Endothelial cell of umbilical vein (primary cell): ENCODE data around the gene DMRT1. TPM values are rescaled to one million over a fixed set of nuclear protein-coding genes. Genes with fewer than 3 reads are reported as not detected.

Experiments used
- BruUV-seq: library from RNA; stranded (reverse); fragments of 400-500 nt; replicated peaks from 2 replicates; lab custom pipeline; 2021; lab: Mats Ljungman, UMichigan
- CTCF ChIA-PET: fragments of 300-600, 350-600 bp; sonication (Branson Sonifier 250); formaldehyde crosslinking; loops from one replicate; lab custom pipeline; 2021; ENCODE audit warnings: antibody characterized with exemption, inconsistent platforms; lab: Charles Lee
- POLR2A ChIA-PET: fragments of 300-600, 350-600 bp; sonication (Branson Sonifier 250); formaldehyde crosslinking; loops from one replicate; lab custom pipeline; 2021; ENCODE audit warnings: antibody characterized with exemption, inconsistent platforms; lab: Charles Lee
- DNase-seq: peaks from one replicate; pipeline ENCODE4 v3.0.0-alpha.2; 2011; ENCODE audit warnings: low read depth, low spot score
- FAIRE-seq: peaks from 2 replicates; lab custom pipeline; 2011; peaks lifted over from hg19 to GRCh38; lab: Jason Lieb, UNC
- H2AFZ ChIP-seq: 2 replicates; pipeline ENCODE4 v1.6.0; 2012; ENCODE audit warnings: low read depth, low read length, control low read depth, inconsistent platforms
- H3K27ac ChIP-seq: 2 replicates; pipeline ENCODE4 v1.5.1; 2011; ENCODE audit warnings: low read depth, mild to moderate bottlenecking, control low read depth, low read length, moderate library complexity; ENCODE audit not compliant: insufficient read depth
- H3K27me3 ChIP-seq, 2 experiments: 2 replicates each; pipeline versions ENCODE4 v1.6.0 to v1.6.1; 2011; ENCODE audit warnings: low read length in 2 of 2, mixed read lengths in 1 of 2; ENCODE audit not compliant: control insufficient read depth in 2 of 2, insufficient read depth in 2 of 2
- H3K36me3 ChIP-seq, 2 experiments: 2 replicates in 1 of 2; 3 replicates in 1 of 2; pipeline ENCODE4 v1.5.1; 2011; ENCODE audit warnings: low read length in 2 of 2, mild to moderate bottlenecking in 1 of 2, moderate library complexity in 1 of 2; ENCODE audit not compliant: control insufficient read depth in 2 of 2, insufficient read depth in 2 of 2; ENCODE audit errors: extremely low read depth in 1 of 2
- H3K4me1 ChIP-seq: 3 replicates; pipeline ENCODE4 v1.5.1; 2011; ENCODE audit warnings: mild to moderate bottlenecking, low read length; ENCODE audit not compliant: control insufficient read depth, insufficient read depth; ENCODE audit errors: extremely low read depth
- H3K4me2 ChIP-seq: 2 replicates; pipeline ENCODE4 v1.6.1; 2011; ENCODE audit warnings: low read length, control low read depth, mixed read lengths; ENCODE audit not compliant: insufficient read depth
- H3K4me3 ChIP-seq, 3 experiments: fragments of 200-600 bp in 1 of 3; sonication (generic), shearing (Covaris generic) in 1 of 3; replicated peaks in 1 of 3; 2 replicates each; pipeline ENCODE4 v1.5.1; 2011 to 2016; ENCODE audit warnings: control low read depth in 3 of 3, low read length in 3 of 3, mild to moderate bottlenecking in 2 of 3, inconsistent platforms in 1 of 3, low read depth in 1 of 3, moderate library complexity in 1 of 3; ENCODE audit not compliant: insufficient read depth in 1 of 3
- H3K79me2 ChIP-seq: 2 replicates; pipeline ENCODE4 v1.6.0; 2012; ENCODE audit warnings: low read length, inconsistent platforms; ENCODE audit not compliant: control insufficient read depth, insufficient read depth
- H3K9ac ChIP-seq: replicated peaks from 2 replicates; pipeline ENCODE3; 2011; ENCODE audit warnings: low read length, control low read depth; ENCODE audit not compliant: insufficient read depth; ENCODE audit errors: extremely low read depth
- H3K9me1 ChIP-seq: replicated peaks from 3 replicates; pipeline ENCODE4 v1.6.0; 2011; ENCODE audit warnings: mild to moderate bottlenecking, low read length; ENCODE audit not compliant: control insufficient read depth, insufficient read depth; ENCODE audit errors: extremely low read depth
- H3K9me3 ChIP-seq: replicated peaks from 2 replicates; pipeline ENCODE4 v1.5.1; 2012; ENCODE audit warnings: low read length, inconsistent platforms; ENCODE audit not compliant: control insufficient read depth, insufficient read depth
- H4K20me1 ChIP-seq: replicated peaks from 2 replicates; pipeline ENCODE3; 2011; ENCODE audit warnings: mild to moderate bottlenecking, low read length; ENCODE audit not compliant: control insufficient read depth, insufficient read depth; ENCODE audit errors: extremely low read depth
- EZH2 ChIP-seq: IDR thresholded peaks from 2 replicates; pipeline ENCODE4 v1.6.1; 2012; ENCODE audit warnings: borderline replicate concordance, low read depth, mild to moderate bottlenecking, moderate library complexity, low read length, inconsistent platforms; ENCODE audit not compliant: severe bottlenecking
- FOS ChIP-seq: IDR thresholded peaks from 2 replicates; pipeline ENCODE4 v1.6.1; 2011; ENCODE audit warnings: mild to moderate bottlenecking, low read length, moderate library complexity, borderline replicate concordance; ENCODE audit not compliant: insufficient read depth
- GATA2 ChIP-seq: IDR thresholded peaks from 2 replicates; pipeline ENCODE4 v1.7.0; 2011; ENCODE audit warnings: low read depth, mild to moderate bottlenecking, moderate library complexity, mixed read lengths, low read length; ENCODE audit not compliant: insufficient read length, insufficient read depth
- JUN ChIP-seq: IDR thresholded peaks from 2 replicates; pipeline ENCODE4 v1.6.1; 2011; ENCODE audit warnings: borderline replicate concordance, low read depth; ENCODE audit not compliant: insufficient read length, insufficient read depth
- MYC ChIP-seq: IDR thresholded peaks from one replicate; pipeline ENCODE4 v1.6.1; 2011; ENCODE audit warnings: mild to moderate bottlenecking, low read depth, low read length
- POLR2A ChIP-seq: IDR thresholded peaks from 2 replicates; pipeline ENCODE4 v1.6.1; 2012; ENCODE audit warnings: low read depth, mild to moderate bottlenecking, control low read depth, low read length
- POLR2AphosphoS5 ChIP-seq: IDR thresholded peaks from 2 replicates; pipeline ENCODE4 v1.6.1; 2012; ENCODE audit warnings: low read depth, mild to moderate bottlenecking, control low read depth, low read length, moderate library complexity; ENCODE audit not compliant: insufficient read depth
- dilution Hi-C: fragments of 300-500 bp; cut with MboI; formaldehyde crosslinking; loops from one replicate; pipeline ENCODE4 v1.15.0; 2019; ENCODE audit warnings: low sequenced_read_pairs; ENCODE audit not compliant: extremely low pct_ligation_motif_present
- intact Hi-C: fragments of 100-400 bp; cut with micrococcal nuclease; formaldehyde crosslinking; loops from one replicate; pipeline ENCODE4 v1.10.0; 2022
- polyA plus RNA-seq, 4 experiments: library from polyadenylated mRNA; depleted of rRNA in 3 of 4; stranded (reverse) in 3 of 4; unstranded in 1 of 4; fragments of >200 nt; gene quantifications; 2 replicates each; pipeline versions ENCODE4 v1.2.1 to v1.2.3, GENCODE V29; 2011 to 2012; ENCODE audit warnings: missing spikeins in 1 of 4
- total RNA-seq: library from RNA; stranded (reverse); gene quantifications from 2 replicates; pipeline ENCODE4 v1.2.3, GENCODE V29; 2021
- TF ChIP-seq, protein P1 (sequence below): IDR thresholded peaks from 2 replicates; pipeline ENCODE4 v1.6.1; 2011; ENCODE audit not compliant: insufficient read depth, insufficient read length
- TF ChIP-seq, protein P2 (sequence below), 2 donors: IDR thresholded peaks; 1 replicate in 1 of 2; 2 replicates in 1 of 2; pipeline ENCODE4 v1.5.1; 2011; ENCODE audit warnings: low read length in 2 of 2, mild to moderate bottlenecking in 2 of 2, moderate library complexity in 2 of 2, control low read depth in 1 of 2, inconsistent platforms in 1 of 2, low read depth in 1 of 2; ENCODE audit not compliant: insufficient read depth in 1 of 2; ENCODE audit errors: extremely low read depth in 1 of 2

Gene DMRT1
- total and polyA plus RNA-seq, 2 donors (not counting 3 experiments of a cell fraction or from before 2014, with no cell fraction given): 0.08 to 0.20 TPM

DNA sequence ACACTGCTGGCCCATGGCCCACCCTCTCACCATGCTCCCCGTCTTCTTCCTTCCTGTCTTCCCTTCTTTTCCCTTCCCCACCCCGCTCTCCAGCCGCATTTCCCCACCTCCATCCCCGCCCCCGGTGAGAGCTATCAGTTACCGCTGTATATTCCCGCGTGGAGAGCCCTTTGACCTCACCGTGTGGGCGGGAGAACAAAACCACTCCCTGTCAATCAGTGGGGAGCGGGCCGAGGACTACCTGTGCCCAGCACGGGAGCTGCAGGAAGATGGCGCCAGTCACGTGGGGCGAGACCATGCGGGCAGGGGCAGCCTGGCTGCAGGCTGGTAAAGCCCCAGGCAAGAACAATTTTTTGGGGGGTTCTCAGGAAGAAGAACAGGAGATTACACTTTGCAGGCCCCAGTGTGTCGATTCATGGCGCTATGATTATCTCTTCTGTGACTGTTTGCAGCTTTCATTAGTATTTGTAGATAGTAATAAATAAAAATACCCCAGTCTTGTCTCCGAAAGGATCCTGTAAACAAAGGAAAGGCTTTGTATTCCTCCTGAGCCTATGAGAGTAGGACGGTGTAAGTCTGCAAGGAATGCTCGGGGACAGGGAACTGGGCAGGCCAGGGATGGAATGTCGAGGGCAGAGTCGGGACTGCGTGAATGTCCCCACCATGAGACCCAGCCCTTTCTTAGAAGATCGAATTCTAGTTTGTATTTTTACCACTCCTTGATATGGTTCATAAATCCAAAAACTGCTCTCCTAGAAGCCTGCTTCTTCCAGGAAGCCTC, 14.8 kb upstream of the DMRT1 start:
- no peaks in the 10 kb centered on the region for H4K20me1 ChIP-seq
- intact Hi-C loops (no loop called here), dilution Hi-C loops (no loop called here)
- CTCF ChIA-PET: interaction anchor here (0.7 kb wide), 1 partner anchor 47 kb away, joined by 3 read pairs; no protein-coding TSS in a partner anchor
- BruUV-seq: no TSS peak
- H3K4me1 ChIP-seq: no peaks in the 10 kb centered on the region
- no peak overlapping the region for H3K27ac ChIP-seq
- no peaks in the 10 kb centered on the region for H3K9me1 ChIP-seq
- no peaks in the 10 kb centered on the region for H3K36me3 ChIP-seq
- no peak overlapping the region for H3K9ac ChIP-seq
- no peak for DNase-seq
- FAIRE-seq: no peak
- H3K9me3 ChIP-seq: no peaks in the 10 kb centered on the region
- H3K79me2 ChIP-seq: no peaks in the 10 kb centered on the region
- H2AFZ ChIP-seq: no peak overlapping the region
- H3K4me3 ChIP-seq: no peak overlapping the region
- no peak for TF ChIP-seq GATA2
- no peak for TF ChIP-seq FOS
- TF ChIP-seq, protein P1, sequence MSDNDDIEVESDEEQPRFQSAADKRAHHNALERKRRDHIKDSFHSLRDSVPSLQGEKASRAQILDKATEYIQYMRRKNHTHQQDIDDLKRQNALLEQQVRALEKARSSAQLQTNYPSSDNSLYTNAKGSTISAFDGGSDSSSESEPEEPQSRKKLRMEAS: no peak
- TF ChIP-seq POLR2AphosphoS5: no peak
- TF ChIP-seq MYC: no peak
- no peak for TF ChIP-seq EZH2
- TF ChIP-seq, protein P2, sequence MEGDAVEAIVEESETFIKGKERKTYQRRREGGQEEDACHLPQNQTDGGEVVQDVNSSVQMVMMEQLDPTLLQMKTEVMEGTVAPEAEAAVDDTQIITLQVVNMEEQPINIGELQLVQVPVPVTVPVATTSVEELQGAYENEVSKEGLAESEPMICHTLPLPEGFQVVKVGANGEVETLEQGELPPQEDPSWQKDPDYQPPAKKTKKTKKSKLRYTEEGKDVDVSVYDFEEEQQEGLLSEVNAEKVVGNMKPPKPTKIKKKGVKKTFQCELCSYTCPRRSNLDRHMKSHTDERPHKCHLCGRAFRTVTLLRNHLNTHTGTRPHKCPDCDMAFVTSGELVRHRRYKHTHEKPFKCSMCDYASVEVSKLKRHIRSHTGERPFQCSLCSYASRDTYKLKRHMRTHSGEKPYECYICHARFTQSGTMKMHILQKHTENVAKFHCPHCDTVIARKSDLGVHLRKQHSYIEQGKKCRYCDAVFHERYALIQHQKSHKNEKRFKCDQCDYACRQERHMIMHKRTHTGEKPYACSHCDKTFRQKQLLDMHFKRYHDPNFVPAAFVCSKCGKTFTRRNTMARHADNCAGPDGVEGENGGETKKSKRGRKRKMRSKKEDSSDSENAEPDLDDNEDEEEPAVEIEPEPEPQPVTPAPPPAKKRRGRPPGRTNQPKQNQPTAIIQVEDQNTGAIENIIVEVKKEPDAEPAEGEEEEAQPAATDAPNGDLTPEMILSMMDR (IDR thresholded peaks at IDR 0.05; ENCODE audit: extremely low read depth in 1 of 2, insufficient read depth in 1 of 2, low read depth in 1 of 2, low read length in 2 of 2): no peak
- no peak for TF ChIP-seq POLR2A
- TF ChIP-seq JUN: no peak
- no peak overlapping the region for H3K4me2 ChIP-seq
- POLR2A ChIA-PET: no interaction called here
- H3K27me3 ChIP-seq: no peaks in the 10 kb centered on the region
